ENCODE results near the gene BCAR3.

- TF ChIP-seq, protein P1, sequence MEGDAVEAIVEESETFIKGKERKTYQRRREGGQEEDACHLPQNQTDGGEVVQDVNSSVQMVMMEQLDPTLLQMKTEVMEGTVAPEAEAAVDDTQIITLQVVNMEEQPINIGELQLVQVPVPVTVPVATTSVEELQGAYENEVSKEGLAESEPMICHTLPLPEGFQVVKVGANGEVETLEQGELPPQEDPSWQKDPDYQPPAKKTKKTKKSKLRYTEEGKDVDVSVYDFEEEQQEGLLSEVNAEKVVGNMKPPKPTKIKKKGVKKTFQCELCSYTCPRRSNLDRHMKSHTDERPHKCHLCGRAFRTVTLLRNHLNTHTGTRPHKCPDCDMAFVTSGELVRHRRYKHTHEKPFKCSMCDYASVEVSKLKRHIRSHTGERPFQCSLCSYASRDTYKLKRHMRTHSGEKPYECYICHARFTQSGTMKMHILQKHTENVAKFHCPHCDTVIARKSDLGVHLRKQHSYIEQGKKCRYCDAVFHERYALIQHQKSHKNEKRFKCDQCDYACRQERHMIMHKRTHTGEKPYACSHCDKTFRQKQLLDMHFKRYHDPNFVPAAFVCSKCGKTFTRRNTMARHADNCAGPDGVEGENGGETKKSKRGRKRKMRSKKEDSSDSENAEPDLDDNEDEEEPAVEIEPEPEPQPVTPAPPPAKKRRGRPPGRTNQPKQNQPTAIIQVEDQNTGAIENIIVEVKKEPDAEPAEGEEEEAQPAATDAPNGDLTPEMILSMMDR (IDR thresholded peaks at IDR 0.05), result no peak
- TF ChIP-seq ZFX (IDR thresholded peaks at IDR 0.05; ENCODE audit: borderline replicate concordance), result no peak
Measured at GRCh38 chr1:93552741-93553455, 128.7 kb downstream of the BCAR3 start.

All from 22Rv1 (cell line).